GM12878 (cell line): ENCODE results near the gene PJA2. TPM values are rescaled to one million over a fixed set of nuclear protein-coding genes. Genes with fewer than 3 reads are reported as not detected.

Experiments
- ATAC-seq: fragments of 200-7000 bp; cut with Tn5 transposase; 3 replicates; pipeline ENCODE4 v1.9.1; 2020; ENCODE audit warnings: mild to moderate bottlenecking, moderate library complexity
- BruUV-seq: library from RNA; stranded (reverse); fragments of 400-500 nt; replicated peaks from 2 replicates; lab custom pipeline; 2021; lab: Mats Ljungman, UMichigan
- CTCF ChIA-PET: fragments of 300-600 bp; sonication (Branson Sonifier 250); formaldehyde crosslinking; extraction: SDS; loops from one replicate; lab custom pipeline; 2021; ENCODE audit warnings: inconsistent platforms; lab: Yijun Ruan, JAX
- POLR2A ChIA-PET: fragments of 350-600 bp; formaldehyde crosslinking; extraction: SDS; loops from one replicate; lab custom pipeline; 2021; ENCODE audit warnings: inconsistent platforms; lab: Charles Lee
- RAD21 ChIA-PET: fragments of 300-600 bp; sonication (Branson Sonifier 250); formaldehyde crosslinking; loops from one replicate; lab custom pipeline; 2023; ENCODE audit warnings: antibody characterized with exemption; ENCODE audit not compliant: unreplicated experiment; lab: Charles Lee
- SMC1A ChIA-PET: fragments of 300-600 bp; sonication (Branson Sonifier 250); formaldehyde crosslinking; loops from one replicate; lab custom pipeline; 2023; ENCODE audit not compliant: unreplicated experiment, uncharacterized antibody; lab: Charles Lee
- DNase-seq: peaks from one replicate; pipeline ENCODE4 v3.0.0-alpha.2; 2011; ENCODE audit warnings: low read depth, low spot score
- FAIRE-seq: peaks from 3 replicates; lab custom pipeline; 2011; peaks lifted over from hg19 to GRCh38; lab: Jason Lieb, UNC
- H2AFZ ChIP-seq: 2 replicates; pipeline ENCODE4 v1.6.0; 2011; ENCODE audit warnings: low read depth, low read length, control low read depth; ENCODE audit not compliant: control insufficient read depth
- H3K27ac ChIP-seq: 2 replicates; pipeline ENCODE4 v1.5.1; 2011; ENCODE audit warnings: control low read depth; ENCODE audit not compliant: control insufficient read depth, insufficient read depth
- H3K27me3 ChIP-seq, 2 experiments: replicated peaks in 1 of 2; 2 replicates each; pipeline versions ENCODE4 v1.6.0 to v1.6.1; 2011; ENCODE audit warnings: low read length in 1 of 2; ENCODE audit not compliant: control insufficient read depth in 2 of 2, insufficient read depth in 2 of 2
- H3K36me3 ChIP-seq, 2 experiments: 2 replicates each; pipeline ENCODE4 v1.5.1; 2011; ENCODE audit warnings: low read length in 1 of 2; ENCODE audit not compliant: control insufficient read depth in 2 of 2, insufficient read depth in 2 of 2
- H3K4me1 ChIP-seq: 2 replicates; pipeline ENCODE4 v1.6.1; 2011; ENCODE audit warnings: mild to moderate bottlenecking, low read length, moderate library complexity, mixed read lengths; ENCODE audit not compliant: control insufficient read depth, insufficient read depth
- H3K4me2 ChIP-seq: 2 replicates; pipeline ENCODE4 v1.6.0; 2011; ENCODE audit warnings: control low read depth; ENCODE audit not compliant: control insufficient read depth, insufficient read depth
- H3K4me3 ChIP-seq: fragments of 200-600 bp; sonication (generic); 2 replicates; pipeline ENCODE4 v1.5.1; 2016
- H3K79me2 ChIP-seq: 2 replicates; pipeline ENCODE4 v1.6.0; 2011; ENCODE audit warnings: low read length; ENCODE audit not compliant: control insufficient read depth, insufficient read depth
- H3K9ac ChIP-seq: 2 replicates; pipeline ENCODE4 v1.8.0; 2011; ENCODE audit warnings: low read length, control low read depth, mixed read lengths; ENCODE audit not compliant: control insufficient read depth, insufficient read depth
- H3K9me3 ChIP-seq: replicated peaks from 3 replicates; pipeline ENCODE4 v1.5.1; 2011; ENCODE audit warnings: mild to moderate bottlenecking, low read length; ENCODE audit not compliant: control insufficient read depth, insufficient read depth
- H4K20me1 ChIP-seq: 2 replicates; pipeline ENCODE4 v1.6.0; 2011; ENCODE audit not compliant: control insufficient read depth, insufficient read depth
- BRCA1 ChIP-seq: IDR thresholded peaks from 2 replicates; pipeline ENCODE4 v1.6.1; 2011; ENCODE audit warnings: low read depth, low read length, improper control_type of control experiment
- CBX5 ChIP-seq: sonication (generic); IDR thresholded peaks from 2 replicates; pipeline ENCODE4 v1.6.1; 2016; ENCODE audit warnings: low read depth, moderate library complexity, mild to moderate bottlenecking, inconsistent platforms
- CREM ChIP-seq: IDR thresholded peaks from 2 replicates; pipeline ENCODE4 v1.6.1; 2014; ENCODE audit warnings: antibody characterized with exemption, low read depth
- HDAC2 ChIP-seq: fragments of 200-600 bp; sonication (generic); IDR thresholded peaks from 2 replicates; pipeline ENCODE4 v1.6.1; 2017
- HDGF ChIP-seq: fragments of 450-650 bp; IDR thresholded peaks from 2 replicates; pipeline ENCODE4 v1.6.1; 2016; ENCODE audit warnings: antibody characterized with exemption
- KAT2A ChIP-seq: conservative IDR thresholded peaks from 2 replicates; pipeline ENCODE4 v1.6.1; 2011; ENCODE audit warnings: low read depth, low read length; ENCODE audit not compliant: control insufficient read depth
- NFXL1 ChIP-seq: fragments of 450-650 bp; IDR thresholded peaks from 2 replicates; pipeline ENCODE4 v1.6.1; 2017; ENCODE audit warnings: antibody characterized with exemption, mild to moderate bottlenecking, borderline replicate concordance
- NFYB ChIP-seq: IDR thresholded peaks from 2 replicates; pipeline ENCODE4 v1.6.1; 2011; ENCODE audit warnings: low read depth, mild to moderate bottlenecking, low read length, improper control_type of control experiment, moderate library complexity; ENCODE audit not compliant: insufficient read depth
- POU2F2 ChIP-seq: IDR thresholded peaks from 3 replicates; pipeline ENCODE4 v1.6.1; 2011; ENCODE audit warnings: low read depth, mild to moderate bottlenecking, low read length, borderline replicate concordance
- RBBP5 ChIP-seq: fragments of 200-600 bp; sonication (generic); conservative IDR thresholded peaks from 2 replicates; pipeline ENCODE4 v1.6.1; 2016
- SMAD1 ChIP-seq: fragments of 450-650 bp; IDR thresholded peaks from 2 replicates; pipeline ENCODE4 v1.6.1; 2018; ENCODE audit warnings: mild to moderate bottlenecking, low read depth; ENCODE audit not compliant: partially characterized antibody
- SMAD5 ChIP-seq: IDR thresholded peaks from 2 replicates; pipeline ENCODE4 v1.6.1; 2016; ENCODE audit warnings: antibody characterized with exemption, low read depth
- SRF ChIP-seq, 2 experiments: IDR thresholded peaks; 2 replicates each; pipeline ENCODE4 v1.6.1; 2011; ENCODE audit warnings: low read depth in 2 of 2, low read length in 2 of 2, mild to moderate bottlenecking in 1 of 2, moderate library complexity in 1 of 2
- ZBED1 ChIP-seq: IDR thresholded peaks from 2 replicates; pipeline ENCODE4 v1.6.1; 2016; ENCODE audit warnings: borderline replicate concordance
- WGBS: methylation state at CpG from one replicate; pipeline ENCODE4 v1.1.6; 2016; ENCODE audit warnings: low lambda C conversion rate; ENCODE audit not compliant: insufficient replicate concordance, insufficient coverage; ENCODE audit errors: missing lambda C conversion rate; 5-methylcytosine and 5-hydroxymethylcytosine counted together
- in situ Hi-C: fragments of 300-500 bp; cut with MboI; formaldehyde crosslinking; loops from 9 replicates; pipeline ENCODE4 v1.14.3; 2018; ENCODE audit warnings: mixed read lengths
- intact Hi-C: fragments of 100-400 bp; cut with micrococcal nuclease; formaldehyde crosslinking; loops from one replicate; pipeline ENCODE4 v1.14.2; 2022; ENCODE audit not compliant: unreplicated experiment
- polyA plus RNA-seq, 11 experiments: library from polyadenylated mRNA; depleted of rRNA in 4 of 11; unstranded in 6 of 11; stranded (reverse) in 5 of 11; fragments of >200 nt; fragmentation: Nextera tagmentation in 4 of 11; fragmentation: Illumina TruSeq in 1 of 11; extraction: Ambion mirVana in 4 of 11; extraction: Trizol in 1 of 11; gene quantifications; 1 replicate in 1 of 11; 2 replicates in 10 of 11; pipeline versions ENCODE4 v1.2.1 to v1.2.3, GENCODE V29; 2011 to 2016; ENCODE audit warnings: inconsistent platforms in 2 of 11, missing spikeins in 2 of 11, low read depth in 1 of 11
- total RNA-seq, 4 experiments: library from RNA; depleted of rRNA in 3 of 4; stranded (reverse); fragments of >200 nt in 3 of 4; fragmentation: Illumina TruSeq in 1 of 4; extraction: Trizol in 1 of 4; gene quantifications; 2 replicates each; pipeline versions ENCODE4 v1.2.1 to v1.2.3, GENCODE V29; 2013 to 2021
- TF ChIP-seq, protein P1 (sequence below): fragments of 450-650 bp; IDR thresholded peaks from 2 replicates; pipeline ENCODE4 v1.6.1; 2017; ENCODE audit warnings: antibody characterized with exemption, mild to moderate bottlenecking, moderate library complexity
- TF ChIP-seq, protein P2 (sequence below): IDR thresholded peaks from 2 replicates; pipeline ENCODE4 v1.6.1; 2011; ENCODE audit warnings: low read depth, mild to moderate bottlenecking, low read length, moderate library complexity, borderline replicate concordance; ENCODE audit errors: extremely low read depth
- TF ChIP-seq, protein P3 (sequence below): fragments of 450-650 bp; IDR thresholded peaks from 2 replicates; pipeline ENCODE4 v1.6.1; 2017; ENCODE audit warnings: mild to moderate bottlenecking, moderate library complexity
- TF ChIP-seq, protein P4 (sequence below): IDR thresholded peaks from 2 replicates; pipeline ENCODE4 v1.6.1; 2012; ENCODE audit warnings: low read depth, low read length, improper control_type of control experiment

The PJA2 gene
- total and polyA plus RNA-seq, 10 of the 15 experiments (the other 5 are each of a cell fraction or from before 2014, with no cell fraction given) = 27.8 to 93.4 (median 47.8) TPM

DNA sequence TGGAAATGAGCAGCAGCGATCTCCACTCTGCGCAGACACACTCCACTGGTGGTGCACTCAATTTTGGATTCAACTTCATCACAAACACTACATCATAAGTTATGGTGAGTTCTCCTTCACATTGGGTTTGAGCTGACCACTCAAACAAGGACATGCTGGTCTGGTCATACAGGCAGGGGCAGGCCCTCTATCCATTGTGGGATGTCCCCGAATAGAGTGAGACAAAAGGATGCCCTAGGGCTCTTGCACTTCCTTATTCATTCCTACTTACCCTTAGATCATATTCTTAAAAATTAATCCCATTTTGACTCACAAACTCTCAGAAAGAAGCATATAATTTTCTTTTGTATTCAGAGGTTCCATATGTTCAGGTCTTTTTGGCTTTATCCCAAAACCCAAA, 16.3 kb upstream of the PJA2 start:
- no peaks in the 10 kb centered on the region for H3K27me3 ChIP-seq
- BruUV-seq = no TSS peak
- no peaks in the 10 kb centered on the region for H3K4me1 ChIP-seq
- no peak for DNase-seq
- WGBS = 71% methylated on average over 3 of the region's 3 CpGs
- intact Hi-C loops (no loop called here), in situ Hi-C loops (no loop called here)
- no peaks in the 10 kb centered on the region for H3K9me3 ChIP-seq
- H3K79me2 ChIP-seq = no peaks in the 10 kb centered on the region
- no peak for FAIRE-seq
- ChIA-PET POLR2A (interaction anchor here (0.6 kb wide), 1 partner anchor 673 kb away, joined by 3 read pairs; no protein-coding TSS in a partner anchor), SMC1A (interaction anchor here (0.7 kb wide), 1 partner anchor 288 kb away, joined by 3 read pairs; no protein-coding TSS in a partner anchor), RAD21 (no interaction called here), CTCF (no interaction called here)
- H3K4me3 ChIP-seq = no peak overlapping the region
- no peak for ATAC-seq
- H3K4me2 ChIP-seq = no peak overlapping the region
- no peaks in the 10 kb centered on the region for H3K36me3 ChIP-seq
- H3K27ac ChIP-seq = no peak overlapping the region
- no peak overlapping the region for H2AFZ ChIP-seq
- no peak overlapping the region for H3K9ac ChIP-seq
- no peaks in the 10 kb centered on the region for H4K20me1 ChIP-seq
- TF ChIP-seq, protein P1, sequence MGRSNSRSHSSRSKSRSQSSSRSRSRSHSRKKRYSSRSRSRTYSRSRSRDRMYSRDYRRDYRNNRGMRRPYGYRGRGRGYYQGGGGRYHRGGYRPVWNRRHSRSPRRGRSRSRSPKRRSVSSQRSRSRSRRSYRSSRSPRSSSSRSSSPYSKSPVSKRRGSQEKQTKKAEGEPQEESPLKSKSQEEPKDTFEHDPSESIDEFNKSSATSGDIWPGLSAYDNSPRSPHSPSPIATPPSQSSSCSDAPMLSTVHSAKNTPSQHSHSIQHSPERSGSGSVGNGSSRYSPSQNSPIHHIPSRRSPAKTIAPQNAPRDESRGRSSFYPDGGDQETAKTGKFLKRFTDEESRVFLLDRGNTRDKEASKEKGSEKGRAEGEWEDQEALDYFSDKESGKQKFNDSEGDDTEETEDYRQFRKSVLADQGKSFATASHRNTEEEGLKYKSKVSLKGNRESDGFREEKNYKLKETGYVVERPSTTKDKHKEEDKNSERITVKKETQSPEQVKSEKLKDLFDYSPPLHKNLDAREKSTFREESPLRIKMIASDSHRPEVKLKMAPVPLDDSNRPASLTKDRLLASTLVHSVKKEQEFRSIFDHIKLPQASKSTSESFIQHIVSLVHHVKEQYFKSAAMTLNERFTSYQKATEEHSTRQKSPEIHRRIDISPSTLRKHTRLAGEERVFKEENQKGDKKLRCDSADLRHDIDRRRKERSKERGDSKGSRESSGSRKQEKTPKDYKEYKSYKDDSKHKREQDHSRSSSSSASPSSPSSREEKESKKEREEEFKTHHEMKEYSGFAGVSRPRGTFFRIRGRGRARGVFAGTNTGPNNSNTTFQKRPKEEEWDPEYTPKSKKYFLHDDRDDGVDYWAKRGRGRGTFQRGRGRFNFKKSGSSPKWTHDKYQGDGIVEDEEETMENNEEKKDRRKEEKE = no peak
- no peak for TF ChIP-seq BRCA1
- TF ChIP-seq RBBP5 = no peak
- TF ChIP-seq HDGF = no peak
- TF ChIP-seq, protein P2, sequence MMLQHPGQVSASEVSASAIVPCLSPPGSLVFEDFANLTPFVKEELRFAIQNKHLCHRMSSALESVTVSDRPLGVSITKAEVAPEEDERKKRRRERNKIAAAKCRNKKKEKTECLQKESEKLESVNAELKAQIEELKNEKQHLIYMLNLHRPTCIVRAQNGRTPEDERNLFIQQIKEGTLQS = no peak
- TF ChIP-seq NFYB = no peak
- TF ChIP-seq, protein P3, sequence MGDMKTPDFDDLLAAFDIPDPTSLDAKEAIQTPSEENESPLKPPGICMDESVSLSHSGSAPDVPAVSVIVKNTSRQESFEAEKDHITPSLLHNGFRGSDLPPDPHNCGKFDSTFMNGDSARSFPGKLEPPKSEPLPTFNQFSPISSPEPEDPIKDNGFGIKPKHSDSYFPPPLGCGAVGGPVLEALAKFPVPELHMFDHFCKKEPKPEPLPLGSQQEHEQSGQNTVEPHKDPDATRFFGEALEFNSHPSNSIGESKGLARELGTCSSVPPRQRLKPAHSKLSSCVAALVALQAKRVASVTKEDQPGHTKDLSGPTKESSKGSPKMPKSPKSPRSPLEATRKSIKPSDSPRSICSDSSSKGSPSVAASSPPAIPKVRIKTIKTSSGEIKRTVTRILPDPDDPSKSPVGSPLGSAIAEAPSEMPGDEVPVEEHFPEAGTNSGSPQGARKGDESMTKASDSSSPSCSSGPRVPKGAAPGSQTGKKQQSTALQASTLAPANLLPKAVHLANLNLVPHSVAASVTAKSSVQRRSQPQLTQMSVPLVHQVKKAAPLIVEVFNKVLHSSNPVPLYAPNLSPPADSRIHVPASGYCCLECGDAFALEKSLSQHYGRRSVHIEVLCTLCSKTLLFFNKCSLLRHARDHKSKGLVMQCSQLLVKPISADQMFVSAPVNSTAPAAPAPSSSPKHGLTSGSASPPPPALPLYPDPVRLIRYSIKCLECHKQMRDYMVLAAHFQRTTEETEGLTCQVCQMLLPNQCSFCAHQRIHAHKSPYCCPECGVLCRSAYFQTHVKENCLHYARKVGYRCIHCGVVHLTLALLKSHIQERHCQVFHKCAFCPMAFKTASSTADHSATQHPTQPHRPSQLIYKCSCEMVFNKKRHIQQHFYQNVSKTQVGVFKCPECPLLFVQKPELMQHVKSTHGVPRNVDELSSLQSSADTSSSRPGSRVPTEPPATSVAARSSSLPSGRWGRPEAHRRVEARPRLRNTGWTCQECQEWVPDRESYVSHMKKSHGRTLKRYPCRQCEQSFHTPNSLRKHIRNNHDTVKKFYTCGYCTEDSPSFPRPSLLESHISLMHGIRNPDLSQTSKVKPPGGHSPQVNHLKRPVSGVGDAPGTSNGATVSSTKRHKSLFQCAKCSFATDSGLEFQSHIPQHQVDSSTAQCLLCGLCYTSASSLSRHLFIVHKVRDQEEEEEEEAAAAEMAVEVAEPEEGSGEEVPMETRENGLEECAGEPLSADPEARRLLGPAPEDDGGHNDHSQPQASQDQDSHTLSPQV = no peak
- no peak for TF ChIP-seq ZBED1
- no peak for TF ChIP-seq SRF (IDR thresholded peaks at IDR 0.05; ENCODE audit: low read depth in 2 of 2, low read length in 2 of 2)
- TF ChIP-seq NFXL1 = no peak
- TF ChIP-seq SMAD5 = no peak
- TF ChIP-seq HDAC2 = no peak
- TF ChIP-seq CREM = no peak
- TF ChIP-seq CBX5 = no peak
- no peak for TF ChIP-seq POU2F2
- TF ChIP-seq KAT2A = no peak
- TF ChIP-seq SMAD1 = no peak
- TF ChIP-seq, protein P4, sequence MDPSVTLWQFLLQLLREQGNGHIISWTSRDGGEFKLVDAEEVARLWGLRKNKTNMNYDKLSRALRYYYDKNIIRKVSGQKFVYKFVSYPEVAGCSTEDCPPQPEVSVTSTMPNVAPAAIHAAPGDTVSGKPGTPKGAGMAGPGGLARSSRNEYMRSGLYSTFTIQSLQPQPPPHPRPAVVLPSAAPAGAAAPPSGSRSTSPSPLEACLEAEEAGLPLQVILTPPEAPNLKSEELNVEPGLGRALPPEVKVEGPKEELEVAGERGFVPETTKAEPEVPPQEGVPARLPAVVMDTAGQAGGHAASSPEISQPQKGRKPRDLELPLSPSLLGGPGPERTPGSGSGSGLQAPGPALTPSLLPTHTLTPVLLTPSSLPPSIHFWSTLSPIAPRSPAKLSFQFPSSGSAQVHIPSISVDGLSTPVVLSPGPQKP = no peak
